ENCODE results near the gene RGS6. TPM values are rescaled to one million over a fixed set of nuclear protein-coding genes. Genes with fewer than 3 reads are reported as not detected.

RGS6 gene
- total and polyA plus RNA-seq, 2 of the 4 experiments (the other 2 are of a cell fraction) = not detected

DNA sequence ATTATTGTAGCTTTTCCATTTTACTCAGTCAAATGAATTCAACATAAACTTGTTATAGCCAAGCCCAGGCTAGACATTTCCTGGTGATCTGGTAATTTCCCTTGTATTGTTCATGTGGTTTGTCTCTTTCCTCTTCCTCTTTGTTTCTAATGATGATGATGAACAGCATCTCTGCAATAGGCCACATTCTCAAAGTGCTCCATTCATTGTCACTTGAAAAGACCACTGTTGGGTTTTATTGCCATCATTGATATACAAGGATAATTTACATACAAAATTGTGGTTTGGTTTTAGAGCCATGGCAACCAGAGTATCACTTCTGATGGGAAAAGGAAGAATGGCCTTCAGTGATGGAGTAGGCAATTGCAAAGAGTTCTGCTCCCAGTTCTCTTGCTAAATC, 379.3 kb downstream of the RGS6 start:
- no peak overlapping the region for H2AFZ ChIP-seq (replicated peaks; ENCODE audit: low read length, poor library complexity)
- no peak overlapping the region for H3K4me3 ChIP-seq (ENCODE audit: insufficient read depth, low read depth, low read length)
- no peaks in the 10 kb centered on the region; the same call in 1 of the 2 replicates for H3K27me3 ChIP-seq (ENCODE audit: control insufficient read depth, insufficient read depth, low read length)
- in situ Hi-C loops (cut with MboI; ENCODE audit: low sequenced_read_pairs) = no loop called here
- H2AK5ac ChIP-seq (ENCODE audit: low read depth, low read length) = no peak overlapping the region
- no peaks in the 10 kb centered on the region for H3K9me3 ChIP-seq (ENCODE audit: control insufficient read depth, insufficient read depth, low read length)
- no peak overlapping the region for H3K4me2 ChIP-seq (ENCODE audit: low read depth, low read length)
- no peak for DNase-seq
- dilution Hi-C loops (cut with HindIII; ENCODE audit: low sequenced_read_pairs, unreplicated experiment) = no loop called here
- H2AK9ac ChIP-seq (replicated peaks; ENCODE audit: low read depth, low read length, poor library complexity) = no peak overlapping the region
- no peak overlapping the region for H3K4ac ChIP-seq (ENCODE audit: low read depth, low read length)
- H3K36me3 ChIP-seq (ENCODE audit: control insufficient read depth, insufficient read depth, low read length) = no peaks in the 10 kb centered on the region
- H3K9ac ChIP-seq (ENCODE audit: low read depth, low read length) = no peak overlapping the region
- no peak overlapping the region for H4K5ac ChIP-seq (ENCODE audit: low read depth, low read length)
- POLR2A ChIA-PET (ENCODE audit: unreplicated experiment) = no interaction called here
- ATAC-seq (ENCODE audit: low read depth) = no peak
- no peak overlapping the region for H3K18ac ChIP-seq (ENCODE audit: low read depth, low read length)
- H2BK120ac ChIP-seq (ENCODE audit: low read depth, low read length) = no peak overlapping the region
- CTCF ChIA-PET = no interaction called here
- no peak overlapping the region for H3K27ac ChIP-seq (ENCODE audit: insufficient read depth, low read length)
- intact Hi-C loops (cut with micrococcal nuclease) = no loop called here
- TF ChIP-seq CHD1 (IDR thresholded peaks at IDR 0.05; ENCODE audit: low read depth, low read length) = no peak
- no peak for TF ChIP-seq ELK1 (IDR thresholded peaks at IDR 0.05; ENCODE audit: borderline replicate concordance, low read depth, low read length)
- TF ChIP-seq FOS (IDR thresholded peaks at IDR 0.05; ENCODE audit: low read depth, low read length) = no peak
- TF ChIP-seq MXI1 (IDR thresholded peaks at IDR 0.05; ENCODE audit: borderline replicate concordance, low read depth, low read length) = no peak
- no peak overlapping the region for H3K23ac ChIP-seq (ENCODE audit: low read depth, low read length)
- H2BK15ac ChIP-seq (ENCODE audit: low read depth, low read length) = no peak overlapping the region
- H2BK20ac ChIP-seq (ENCODE audit: low read depth, low read length) = no peak overlapping the region
- H3K9me1 ChIP-seq (ENCODE audit: insufficient read depth, low read length) = no peaks in the 10 kb centered on the region
- no peak overlapping the region for H2BK5ac ChIP-seq (ENCODE audit: low read depth, low read length, poor library complexity, severe bottlenecking)
- no peak overlapping the region for H3K14ac ChIP-seq (replicated peaks; ENCODE audit: low read depth, low read length)
- H4K8ac ChIP-seq (ENCODE audit: low read depth in 2 of 2, low read length in 2 of 2) = no peak overlapping the region
- H3K79me1 ChIP-seq (ENCODE audit: low read depth in 1 of 2, low read length in 2 of 2) = no peaks in the 10 kb centered on the region
- BruUV-seq (replicated peaks) = no TSS peak
- no peaks in the 10 kb centered on the region for H4K20me1 ChIP-seq (ENCODE audit: insufficient read depth, low read length)
- no peaks in the 10 kb centered on the region for H3K4me1 ChIP-seq (ENCODE audit: control insufficient read depth, insufficient read depth, low read length)
- H4K91ac ChIP-seq (ENCODE audit: insufficient read depth, low read depth, low read length) = no peak overlapping the region
- H3K56ac ChIP-seq (ENCODE audit: extremely low read depth, insufficient read depth, low read length) = no peak overlapping the region
